HG03196 (cell line): Measurements from ENCODE around the gene PODXL2.
"Not testable (repeated sequence)": the region's sequence is repeated elsewhere in the genome, so short reads cannot be mapped to it uniquely, and the experiment has no call there.

ENCODE experiments used
- ATAC-seq: cut with Tn5 transposase; IDR thresholded peaks from one replicate; pipeline ENCODE4 v1.9.1; 2021; ENCODE audit not compliant: unreplicated experiment

The PODXL2 gene

DNA sequence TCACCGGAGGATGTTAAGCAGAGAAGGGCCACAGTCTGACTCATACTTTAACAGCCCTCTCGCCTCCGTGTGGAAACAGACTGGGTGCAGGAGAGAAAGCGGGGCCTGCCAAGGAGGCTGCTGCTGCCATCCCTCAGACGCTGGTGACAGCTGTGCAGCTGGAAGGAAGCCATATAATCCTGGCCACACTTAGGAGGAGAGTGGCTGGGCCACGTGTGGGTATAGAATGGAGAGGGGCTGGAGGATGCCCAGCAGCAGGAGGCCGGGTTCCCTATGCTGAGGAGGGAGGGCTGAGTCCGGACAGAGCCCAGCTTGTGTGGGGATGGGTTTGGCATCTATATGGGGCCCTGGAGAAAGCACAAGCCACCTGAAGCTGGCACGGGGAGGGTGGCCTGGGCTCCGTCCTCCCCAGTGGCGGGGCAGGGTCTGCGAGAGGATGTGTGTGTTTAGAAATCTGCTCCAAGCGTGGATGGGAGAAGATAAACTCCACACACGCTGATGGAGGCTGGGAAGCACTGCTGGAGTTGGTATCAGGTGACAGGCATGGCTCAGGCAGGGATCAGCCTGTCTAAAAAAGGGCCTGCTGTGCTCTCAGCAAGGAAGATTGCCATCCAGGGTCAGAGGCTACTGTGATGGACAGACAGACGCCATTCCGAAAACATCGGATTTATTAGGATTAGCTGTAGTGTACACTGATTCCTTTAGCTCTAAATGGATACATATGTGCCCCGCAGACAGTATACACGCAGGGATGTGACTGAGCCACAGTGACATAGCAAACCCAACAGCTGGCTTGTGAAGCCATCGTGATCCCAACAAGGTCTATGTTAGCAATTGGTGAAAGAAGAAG lies 59.7 kb downstream of the PODXL2 start:
- ATAC-seq: no peak

GRCh38 chr3:127689266-127689860 lies 60.4 kb downstream of the PODXL2 start:
- ATAC-seq: no peak

- no peak for ATAC-seq
These were observed 61.1 kb downstream of the PODXL2 start for GRCh38 chr3:127690106-127690505.

- ATAC-seq: no peak
These were observed 62.0 kb downstream of the PODXL2 start for GRCh38 chr3:127690823-127691452.

DNA sequence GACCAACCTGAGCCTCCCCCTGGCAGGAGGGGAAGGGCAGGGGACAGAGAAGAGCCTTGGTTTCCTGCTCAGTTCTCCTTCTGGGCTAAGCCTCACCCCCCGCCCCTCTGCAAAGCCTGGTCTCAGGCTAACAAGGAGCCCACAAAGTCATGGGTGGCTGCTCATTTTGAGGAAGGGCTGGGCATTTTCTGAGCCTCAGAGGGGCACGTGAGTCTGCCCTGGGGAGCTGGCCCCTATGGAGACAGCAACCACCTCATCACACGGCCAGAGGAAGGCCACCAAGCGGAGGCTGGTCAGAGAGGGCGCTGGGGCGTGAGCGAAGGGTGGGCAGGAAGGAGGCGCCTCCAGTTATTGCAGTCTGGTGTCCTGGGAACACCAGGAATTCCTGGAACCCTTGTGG lies 62.5 kb downstream of the PODXL2 start:
- no peak for ATAC-seq

- no peak for ATAC-seq
These were observed 63.0 kb downstream of the PODXL2 start for GRCh38 chr3:127691974-127692373.

- ATAC-seq: no peak
These were observed 63.7 kb downstream of the PODXL2 start for GRCh38 chr3:127692501-127693335.

DNA sequence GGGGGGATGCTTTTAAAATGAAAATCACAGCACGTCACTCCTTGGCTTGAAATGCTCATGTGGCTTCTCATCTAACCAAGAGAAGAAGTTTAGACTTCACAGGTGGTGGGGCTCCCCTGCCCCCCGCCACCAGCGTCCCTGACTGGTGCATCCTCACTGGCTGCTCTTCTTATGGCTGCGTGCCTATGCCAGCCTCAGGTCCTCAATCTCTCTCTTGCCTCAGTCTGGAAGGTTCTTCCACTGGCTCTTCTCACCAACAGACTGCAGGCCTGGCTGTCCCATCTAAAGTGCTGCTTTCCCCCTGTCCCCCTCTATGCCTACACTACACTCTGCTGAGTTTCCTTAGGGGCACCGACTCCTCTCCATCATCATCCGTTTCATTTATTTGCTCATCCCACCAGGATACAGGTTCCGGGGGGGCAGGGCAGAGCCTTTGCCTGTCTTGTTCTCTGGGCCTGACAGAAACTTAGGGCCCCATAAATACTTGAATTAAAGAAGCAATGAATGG lies 64.4 kb downstream of the PODXL2 start:
- ATAC-seq: no peak

DNA sequence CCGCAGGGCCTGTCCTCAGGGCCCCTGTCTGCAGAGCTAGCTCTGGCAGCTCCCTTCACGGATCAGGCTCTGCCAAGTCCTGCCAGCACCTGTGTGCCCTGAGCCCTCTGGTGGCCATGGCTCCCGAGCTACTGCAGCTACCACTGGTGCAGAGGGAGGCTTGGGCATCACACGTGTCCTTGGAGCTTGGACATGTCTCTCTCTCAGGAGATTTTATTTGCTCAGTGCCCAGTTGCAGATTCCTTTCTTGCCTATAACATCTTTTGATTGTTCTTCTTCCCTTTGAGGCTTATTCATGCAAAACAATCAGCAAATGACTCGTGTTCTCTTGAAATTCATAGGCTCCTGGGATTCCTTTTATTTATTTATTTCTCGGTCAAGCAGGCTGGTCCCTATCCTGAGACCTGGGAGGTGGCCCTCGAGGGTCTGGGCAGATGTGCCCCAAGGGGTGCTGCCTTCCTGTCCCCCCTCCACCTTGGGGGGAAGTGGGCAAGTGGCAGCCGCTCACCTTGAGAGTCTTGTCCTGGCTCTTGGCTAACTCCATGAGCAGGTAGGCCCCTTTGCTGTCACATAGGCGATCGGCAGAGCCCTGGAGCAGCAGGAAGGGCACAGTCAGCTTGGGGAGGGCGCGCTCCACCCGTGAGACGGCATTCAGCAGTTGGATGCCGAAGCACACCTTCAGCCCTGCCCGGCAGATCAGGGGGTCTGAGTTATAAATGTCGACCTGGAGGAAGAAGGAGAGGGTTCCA lies 65.7 kb downstream of the PODXL2 start:
- ATAC-seq: no peak

DNA sequence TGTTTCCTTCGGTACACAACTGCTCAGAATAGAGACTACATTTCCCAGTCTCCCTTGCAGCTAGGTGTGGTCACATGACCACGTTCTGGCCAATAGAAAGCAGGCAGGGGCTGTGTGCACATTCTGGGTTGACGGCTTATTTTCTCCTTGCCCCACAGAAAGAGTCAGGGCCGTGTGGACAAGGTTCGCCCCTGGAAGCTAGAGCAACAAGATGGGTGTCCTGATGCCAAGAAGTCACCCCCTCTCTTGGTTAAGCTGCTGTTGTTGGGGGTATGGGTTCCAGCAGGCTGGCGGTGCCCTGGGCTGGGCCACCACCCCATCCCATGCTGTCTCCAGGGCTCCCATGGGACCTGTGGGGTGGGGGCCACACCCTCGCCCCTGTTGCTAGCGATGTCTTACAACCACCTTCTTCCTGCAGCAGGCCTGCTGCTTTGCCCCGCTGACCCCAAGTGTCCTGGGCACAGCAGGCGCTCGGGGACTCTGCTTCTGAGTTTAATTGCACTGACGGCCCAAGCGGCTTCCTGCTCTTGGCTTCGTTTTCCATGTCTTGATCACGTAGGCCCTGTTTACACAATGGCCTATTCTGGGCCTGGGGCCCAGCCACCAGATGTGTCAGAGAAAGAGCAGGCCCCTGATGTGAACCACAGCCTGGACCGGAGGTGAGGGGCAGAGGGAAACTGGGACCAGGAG lies 68.7 kb downstream of the PODXL2 start:
- no peak for ATAC-seq

- ATAC-seq: no peak
These were observed 69.3 kb downstream of the PODXL2 start for GRCh38 chr3:127698286-127698685.

DNA sequence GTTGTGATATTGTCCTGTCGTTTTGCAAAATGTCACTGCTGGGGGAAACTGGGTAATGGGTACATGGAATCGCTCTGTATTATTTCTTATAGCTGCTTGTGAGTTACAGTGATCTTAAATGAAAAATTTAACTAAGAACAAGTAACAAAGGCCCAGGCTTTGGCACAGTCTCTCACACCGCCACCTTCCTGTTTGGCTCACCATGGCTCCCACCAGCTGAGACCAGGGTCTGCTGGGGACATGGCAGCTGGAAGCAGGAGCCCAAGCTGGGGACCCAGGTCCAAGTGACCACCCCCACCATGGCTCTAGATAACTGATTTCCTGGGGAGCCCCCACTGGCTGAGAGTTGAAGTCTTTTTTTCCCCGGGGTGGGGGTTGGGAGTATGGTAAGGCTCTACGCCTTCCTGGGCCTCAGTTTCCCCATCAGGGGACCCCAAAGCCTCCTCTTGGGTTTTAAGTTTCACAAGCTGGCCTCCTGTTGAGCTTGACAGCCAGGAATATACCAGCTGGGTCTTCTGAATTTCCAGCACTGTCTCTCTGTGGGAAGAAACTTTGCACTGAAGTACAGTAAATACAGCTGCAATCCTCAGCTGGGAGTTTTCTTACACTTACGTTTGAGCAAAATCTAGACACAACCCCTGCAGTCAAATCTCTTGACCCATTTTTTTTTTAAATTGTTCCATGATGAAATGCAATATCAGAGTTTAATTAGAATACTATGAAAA lies 69.9 kb downstream of the PODXL2 start:
- no peak for ATAC-seq

DNA sequence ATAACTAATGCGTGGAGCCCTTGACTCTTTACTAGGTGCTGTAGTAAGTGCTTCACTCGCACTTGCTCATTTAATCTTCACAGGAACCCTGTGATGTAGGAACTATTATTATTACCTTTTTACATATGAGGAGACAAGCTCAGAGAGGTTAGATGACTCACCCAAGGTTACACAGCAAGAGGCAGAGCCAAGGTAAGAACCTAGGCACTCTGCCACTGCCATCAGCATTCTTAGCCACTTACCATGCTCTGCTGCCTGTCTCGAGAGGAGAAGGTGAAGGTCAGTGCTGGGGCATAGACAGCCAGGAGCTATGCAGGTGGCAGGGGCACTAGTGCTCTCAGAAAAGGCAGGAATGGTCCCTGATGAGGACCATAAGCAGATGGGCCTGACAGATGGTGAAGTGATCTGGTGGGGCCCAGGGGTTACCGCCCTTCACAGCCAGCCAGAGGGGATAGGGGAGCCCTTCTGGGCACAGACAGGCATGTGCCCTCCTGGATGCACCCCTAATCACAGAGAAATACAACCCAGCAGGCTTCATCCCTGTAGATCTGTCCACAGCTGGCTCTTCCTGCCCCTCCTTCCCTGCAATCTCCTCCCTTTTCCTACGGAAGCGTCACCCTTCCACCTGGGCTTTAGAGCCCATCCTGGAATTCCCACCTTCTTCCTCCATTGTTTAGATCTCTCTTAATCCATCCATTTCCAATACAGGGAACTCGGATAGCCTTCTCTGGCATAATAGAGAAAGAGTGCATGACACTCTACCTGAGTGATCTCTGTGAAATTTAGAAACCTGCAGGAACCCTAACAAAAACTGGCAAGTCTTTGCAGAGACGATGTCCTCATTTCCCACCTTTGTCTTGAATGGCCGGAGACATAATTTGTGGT lies 70.7 kb downstream of the PODXL2 start:
- ATAC-seq: no peak

DNA sequence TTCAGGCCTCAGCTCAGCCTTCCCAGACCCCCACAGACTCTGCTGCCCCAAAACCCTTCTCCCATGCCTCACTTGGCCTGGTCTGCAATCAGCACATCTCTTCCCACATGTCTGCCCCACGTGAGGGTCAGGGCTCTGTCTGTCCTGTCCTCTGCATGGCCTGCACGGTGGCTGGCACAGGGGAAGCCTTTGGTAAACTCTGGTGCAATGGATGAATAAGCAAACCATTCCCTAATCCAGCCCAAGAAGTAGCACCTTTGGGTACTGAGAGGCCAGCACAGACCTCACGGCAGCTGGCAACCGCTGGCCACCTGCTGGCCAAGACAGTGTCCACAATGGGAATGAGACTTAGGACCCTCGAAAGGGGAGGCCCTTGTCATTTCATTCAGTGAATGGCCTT lies 71.4 kb downstream of the PODXL2 start:
- ATAC-seq: no peak

GRCh38 chr3:127701280-127701911 lies 72.4 kb downstream of the PODXL2 start:
- ATAC-seq: no peak

DNA sequence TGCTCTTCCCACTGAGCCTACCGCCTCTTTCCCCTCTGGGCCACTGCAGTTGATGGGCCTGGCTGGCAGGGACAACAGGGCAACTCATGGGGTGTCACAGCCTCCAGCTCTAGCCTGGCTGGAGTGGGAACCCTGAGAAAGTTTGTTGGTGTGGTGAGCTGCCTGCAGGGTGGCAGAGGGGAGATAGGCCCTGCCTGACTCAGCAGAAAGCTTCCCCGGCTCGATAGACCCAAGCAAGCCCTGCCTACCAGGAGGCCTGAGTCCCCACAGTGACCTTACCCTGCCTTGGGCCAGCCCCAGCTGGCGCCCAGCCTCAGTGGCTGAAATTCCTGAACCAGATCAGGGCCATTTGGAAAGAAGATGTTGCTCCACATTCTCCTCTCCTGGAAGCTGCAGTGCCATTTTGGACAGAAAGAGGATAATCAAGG lies 73.2 kb downstream of the PODXL2 start:
- ATAC-seq: no peak

- ATAC-seq: not testable (repeated sequence)
These were observed 75.9 kb downstream of the PODXL2 start for GRCh38 chr3:127704840-127705239.

DNA sequence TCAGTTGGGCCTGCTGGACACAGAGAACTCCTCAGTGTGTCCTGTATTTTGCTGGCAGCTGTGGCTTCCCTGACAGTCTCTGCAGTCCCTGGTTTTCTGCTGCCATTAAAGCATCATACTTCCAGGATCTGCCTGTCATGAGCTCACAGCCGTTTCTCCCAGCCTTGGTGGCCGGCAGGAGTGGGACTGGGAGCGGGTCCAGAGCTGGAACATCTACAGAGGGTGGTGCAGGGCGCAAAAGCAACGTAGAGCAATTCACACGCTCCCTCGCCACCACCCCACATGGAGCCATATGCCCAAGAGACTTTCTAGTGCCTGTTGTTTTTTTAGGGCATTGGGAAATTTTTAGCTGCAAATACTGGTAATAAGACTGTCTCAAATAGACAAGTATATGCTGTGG lies 77.3 kb downstream of the PODXL2 start:
- ATAC-seq: no peak
